Measurements from ENCODE around the gene SLC16A5. TPM values are rescaled to one million over a fixed set of nuclear protein-coding genes. Genes with fewer than 3 reads are reported as not detected.

SLC16A5 gene
- total RNA-seq, 1 donor from 2014 or later: 50.9 TPM

DNA sequence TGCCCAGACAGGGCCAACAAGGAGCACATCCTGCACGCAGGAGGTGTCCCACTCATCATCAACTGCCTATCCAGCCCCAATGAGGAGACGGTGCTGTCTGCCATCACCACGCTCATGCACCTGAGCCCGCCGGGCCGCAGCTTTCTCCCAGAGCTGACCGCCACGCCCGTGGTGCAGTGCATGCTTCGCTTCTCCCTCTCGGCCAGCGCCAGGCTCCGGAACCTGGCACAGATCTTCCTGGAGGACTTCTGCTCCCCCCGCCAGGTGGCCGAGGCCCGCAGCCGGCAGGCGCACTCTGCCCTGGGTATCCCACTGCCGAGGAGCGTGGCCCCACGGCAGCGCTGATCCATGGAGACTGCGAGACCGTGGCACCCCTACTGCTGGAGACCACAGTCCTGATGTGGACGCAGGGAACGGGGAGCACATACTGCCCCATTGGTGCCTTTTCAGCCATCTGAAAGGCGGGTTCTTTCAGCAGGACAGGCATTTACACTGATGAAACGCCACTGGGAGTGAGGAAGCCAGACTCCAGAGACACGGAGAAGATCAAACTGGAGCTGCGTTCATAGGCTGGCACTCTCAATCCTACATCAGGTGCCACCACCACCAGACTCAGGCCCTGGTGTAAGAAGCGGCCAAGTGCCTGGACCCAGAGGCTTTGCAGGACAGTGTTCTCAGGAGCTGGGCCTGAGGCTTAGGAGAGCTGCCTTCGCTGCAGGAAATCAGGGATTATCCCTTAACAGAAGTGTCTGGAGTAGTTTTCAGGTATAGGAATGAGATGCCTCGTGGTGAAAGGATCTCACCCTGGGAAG lies 41.1 kb downstream of the SLC16A5 start:
- no peak overlapping the region for H3K27ac Mint-ChIP-seq (ENCODE audit: unreplicated experiment)
- H3K4me3 Mint-ChIP-seq (ENCODE audit: unreplicated experiment): no peak overlapping the region
- TF ChIP-seq, protein P1, sequence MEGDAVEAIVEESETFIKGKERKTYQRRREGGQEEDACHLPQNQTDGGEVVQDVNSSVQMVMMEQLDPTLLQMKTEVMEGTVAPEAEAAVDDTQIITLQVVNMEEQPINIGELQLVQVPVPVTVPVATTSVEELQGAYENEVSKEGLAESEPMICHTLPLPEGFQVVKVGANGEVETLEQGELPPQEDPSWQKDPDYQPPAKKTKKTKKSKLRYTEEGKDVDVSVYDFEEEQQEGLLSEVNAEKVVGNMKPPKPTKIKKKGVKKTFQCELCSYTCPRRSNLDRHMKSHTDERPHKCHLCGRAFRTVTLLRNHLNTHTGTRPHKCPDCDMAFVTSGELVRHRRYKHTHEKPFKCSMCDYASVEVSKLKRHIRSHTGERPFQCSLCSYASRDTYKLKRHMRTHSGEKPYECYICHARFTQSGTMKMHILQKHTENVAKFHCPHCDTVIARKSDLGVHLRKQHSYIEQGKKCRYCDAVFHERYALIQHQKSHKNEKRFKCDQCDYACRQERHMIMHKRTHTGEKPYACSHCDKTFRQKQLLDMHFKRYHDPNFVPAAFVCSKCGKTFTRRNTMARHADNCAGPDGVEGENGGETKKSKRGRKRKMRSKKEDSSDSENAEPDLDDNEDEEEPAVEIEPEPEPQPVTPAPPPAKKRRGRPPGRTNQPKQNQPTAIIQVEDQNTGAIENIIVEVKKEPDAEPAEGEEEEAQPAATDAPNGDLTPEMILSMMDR (IDR thresholded peaks at IDR 0.05; ENCODE audit: unreplicated experiment): no peak
- H3K9me3 Mint-ChIP-seq (ENCODE audit: unreplicated experiment): no peaks in the 10 kb centered on the region
- H3K36me3 Mint-ChIP-seq (ENCODE audit: low read depth, unreplicated experiment): peaks cover 20% of the 10 kb centered on the region
- no peak for DNase-seq (ENCODE audit: low spot score)
- H3K4me1 Mint-ChIP-seq (ENCODE audit: unreplicated experiment): peaks cover 21% of the 10 kb centered on the region
- peaks cover 11% of the 10 kb centered on the region for H3K27me3 Mint-ChIP-seq (ENCODE audit: unreplicated experiment)

DNA sequence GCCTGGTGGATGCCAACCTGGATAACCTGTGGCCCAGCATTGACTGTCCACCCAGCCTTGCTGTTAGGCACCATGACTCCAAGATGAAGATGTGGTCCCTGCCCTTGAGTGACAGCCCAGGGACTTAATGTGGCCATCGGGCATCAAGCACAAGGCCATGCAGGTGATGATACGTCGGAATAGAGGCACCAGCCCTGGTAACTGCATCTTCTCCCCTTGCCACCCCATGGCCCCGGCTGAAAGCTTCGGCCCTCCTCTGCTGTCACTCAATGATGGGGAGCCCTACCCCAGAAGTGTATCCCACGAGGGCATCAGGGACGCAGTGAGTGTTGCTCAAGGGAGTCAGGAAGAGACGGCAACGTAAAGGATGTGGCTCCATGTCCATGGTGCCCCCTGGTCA lies 41.8 kb downstream of the SLC16A5 start:
- H3K27ac Mint-ChIP-seq (ENCODE audit: unreplicated experiment): no peak overlapping the region
- H3K4me1 Mint-ChIP-seq (ENCODE audit: unreplicated experiment): peaks cover 21% of the 10 kb centered on the region
- H3K27me3 Mint-ChIP-seq (ENCODE audit: unreplicated experiment): peaks cover 11% of the 10 kb centered on the region
- peaks cover 20% of the 10 kb centered on the region for H3K36me3 Mint-ChIP-seq (ENCODE audit: low read depth, unreplicated experiment)
- no peaks in the 10 kb centered on the region for H3K9me3 Mint-ChIP-seq (ENCODE audit: unreplicated experiment)
- no peak for DNase-seq (ENCODE audit: low spot score)
- H3K4me3 Mint-ChIP-seq (ENCODE audit: unreplicated experiment): no peak overlapping the region
- TF ChIP-seq, protein P1 (IDR thresholded peaks at IDR 0.05; ENCODE audit: unreplicated experiment): no peak

DNA sequence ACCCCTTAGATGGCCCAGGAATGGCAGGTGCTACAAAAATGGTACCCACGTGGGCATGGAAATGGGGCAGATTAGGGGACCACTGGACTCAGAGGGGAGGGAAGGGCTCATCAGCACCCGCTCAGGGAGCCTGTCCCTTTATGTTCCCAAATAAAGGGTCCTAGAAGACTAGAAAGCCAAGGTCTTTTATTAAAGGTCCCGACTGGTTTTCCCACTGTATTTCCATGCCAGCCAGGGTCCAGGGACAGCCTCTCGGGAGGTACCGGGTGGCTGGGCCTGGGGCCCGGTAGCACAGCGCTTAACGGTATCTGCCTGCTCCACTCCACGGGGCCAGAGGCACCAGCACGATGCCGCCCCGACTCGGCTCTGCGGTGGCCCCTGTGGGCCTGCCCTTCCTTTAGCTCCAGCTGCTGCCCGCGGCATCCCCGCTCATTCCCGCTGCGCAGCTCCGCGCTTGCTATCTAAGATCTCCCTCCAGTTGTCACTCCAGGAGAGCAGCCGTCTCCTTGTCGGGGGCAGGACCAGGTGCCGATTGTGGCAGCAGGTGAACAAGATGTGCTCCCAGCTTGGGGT lies 42.4 kb downstream of the SLC16A5 start:
- no peak overlapping the region for H3K27ac Mint-ChIP-seq (ENCODE audit: unreplicated experiment)
- H3K4me3 Mint-ChIP-seq (ENCODE audit: unreplicated experiment): peak overlapping the region; percentile 71
- peaks cover 23% of the 10 kb centered on the region for H3K36me3 Mint-ChIP-seq (ENCODE audit: low read depth, unreplicated experiment)
- H3K4me1 Mint-ChIP-seq (ENCODE audit: unreplicated experiment): peaks cover 16% of the 10 kb centered on the region
- no peak for DNase-seq (ENCODE audit: low spot score)
- TF ChIP-seq, protein P1 (IDR thresholded peaks at IDR 0.05; ENCODE audit: unreplicated experiment): no peak
- H3K27me3 Mint-ChIP-seq (ENCODE audit: unreplicated experiment): peaks cover 10% of the 10 kb centered on the region
- no peaks in the 10 kb centered on the region for H3K9me3 Mint-ChIP-seq (ENCODE audit: unreplicated experiment)

DNA sequence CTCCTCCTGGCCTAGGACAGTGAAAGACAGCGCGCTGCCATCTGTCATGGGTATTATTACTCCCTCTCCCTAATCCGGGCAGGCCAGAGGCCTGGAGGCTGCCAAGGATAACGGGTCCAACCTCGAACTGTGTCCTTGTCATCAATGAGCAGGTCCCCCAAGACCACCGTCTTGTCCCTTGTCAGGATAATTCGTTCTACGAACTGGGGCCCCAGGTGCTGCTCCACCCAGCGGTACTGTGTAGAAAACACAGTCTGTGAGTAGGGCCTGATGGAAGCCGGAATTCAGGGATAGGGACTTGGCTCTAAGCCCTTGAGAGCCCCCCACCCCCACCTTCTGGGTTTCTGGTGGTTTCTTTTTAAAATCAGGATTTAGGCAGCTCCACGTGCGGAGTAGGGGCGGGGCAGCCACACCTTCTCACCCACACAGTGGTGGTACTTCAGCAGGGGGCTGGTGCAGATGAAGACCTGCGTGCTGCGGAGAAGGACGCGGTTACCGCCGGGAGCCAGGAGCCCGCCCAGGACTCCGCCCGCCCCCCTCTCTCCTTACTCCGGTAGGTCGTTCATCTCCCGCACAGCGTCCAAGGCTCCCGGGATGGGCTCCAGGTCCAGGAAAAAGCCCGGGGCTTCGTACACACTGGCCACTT lies 43.0 kb downstream of the SLC16A5 start:
- DNase-seq (ENCODE audit: low spot score): peak; percentile 61
- TF ChIP-seq, protein P1 (IDR thresholded peaks at IDR 0.05; ENCODE audit: unreplicated experiment): no peak
- H3K4me1 Mint-ChIP-seq (ENCODE audit: unreplicated experiment): peaks cover 15% of the 10 kb centered on the region

More for the DNA sequence above, 43.0 kb downstream of the SLC16A5 start:
- no peaks in the 10 kb centered on the region for H3K9me3 Mint-ChIP-seq (ENCODE audit: unreplicated experiment)
- peaks cover 10% of the 10 kb centered on the region for H3K27me3 Mint-ChIP-seq (ENCODE audit: unreplicated experiment)
- H3K4me3 Mint-ChIP-seq (ENCODE audit: unreplicated experiment): peak overlapping the region; percentile 71
- H3K36me3 Mint-ChIP-seq (ENCODE audit: low read depth, unreplicated experiment): peaks cover 22% of the 10 kb centered on the region
- peak overlapping the region; percentile 30 for H3K27ac Mint-ChIP-seq (ENCODE audit: unreplicated experiment)

Data from endothelial cell (in vitro differentiated cells).